ENCODE measurements around the gene ENTREP3. TPM values are rescaled to one million over a fixed set of nuclear protein-coding genes. Genes with fewer than 3 reads are reported as not detected.
A peak's percentile ranks its signal among the peaks of the same experiment; 100 is the strongest.
"Not testable (repeated sequence)": the region's sequence is repeated elsewhere in the genome, so short reads cannot be mapped to it uniquely, and the experiment has no call there.

Gene ENTREP3
- polyA plus RNA-seq, 1 donor = 19.4 TPM

DNA sequence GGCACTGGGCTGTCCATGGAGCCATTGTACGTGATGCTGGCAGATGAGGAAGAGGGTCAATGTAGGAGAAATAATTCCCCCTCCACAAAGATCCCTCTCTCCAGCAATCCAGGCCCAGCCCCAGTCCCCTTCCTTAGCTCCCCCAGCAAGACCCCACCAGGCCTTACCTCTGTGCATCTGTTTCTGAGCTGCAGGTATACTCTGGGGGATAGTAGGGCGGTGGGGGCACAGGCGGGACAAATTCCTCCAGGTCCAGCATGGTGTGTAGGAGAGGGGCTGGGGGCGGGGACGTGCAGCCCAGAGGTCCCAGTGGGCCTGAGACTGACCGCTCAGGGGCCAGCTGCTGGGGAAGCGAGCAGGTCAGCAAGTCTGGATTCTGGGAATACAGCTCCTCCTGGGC, 3.7 kb downstream of the ENTREP3 start:
- Histone ChIP-seq H3K27ac (ENCODE audit: low read length) (no peak overlapping the region), H3K36me3 (ENCODE audit: control insufficient read depth, insufficient read depth, low read length) (peaks cover 14% of the 10 kb centered on the region), H3K4me3 (ENCODE audit: low read length) (no peak overlapping the region), H3K4me1 (ENCODE audit: control insufficient read depth, insufficient read depth, low read length) (peaks cover 18% of the 10 kb centered on the region), H3K27me3 (ENCODE audit: control insufficient read depth, insufficient read depth, low read length) (no peaks in the 10 kb centered on the region), H3K9me3 (ENCODE audit: control insufficient read depth, low read depth, low read length) (no peaks in the 10 kb centered on the region)
- no CpG with 5 or more reads among the region's 7 CpGs for WGBS (ENCODE audit: insufficient coverage, low lambda C conversion rate)
- no peak for DNase-seq

DNA sequence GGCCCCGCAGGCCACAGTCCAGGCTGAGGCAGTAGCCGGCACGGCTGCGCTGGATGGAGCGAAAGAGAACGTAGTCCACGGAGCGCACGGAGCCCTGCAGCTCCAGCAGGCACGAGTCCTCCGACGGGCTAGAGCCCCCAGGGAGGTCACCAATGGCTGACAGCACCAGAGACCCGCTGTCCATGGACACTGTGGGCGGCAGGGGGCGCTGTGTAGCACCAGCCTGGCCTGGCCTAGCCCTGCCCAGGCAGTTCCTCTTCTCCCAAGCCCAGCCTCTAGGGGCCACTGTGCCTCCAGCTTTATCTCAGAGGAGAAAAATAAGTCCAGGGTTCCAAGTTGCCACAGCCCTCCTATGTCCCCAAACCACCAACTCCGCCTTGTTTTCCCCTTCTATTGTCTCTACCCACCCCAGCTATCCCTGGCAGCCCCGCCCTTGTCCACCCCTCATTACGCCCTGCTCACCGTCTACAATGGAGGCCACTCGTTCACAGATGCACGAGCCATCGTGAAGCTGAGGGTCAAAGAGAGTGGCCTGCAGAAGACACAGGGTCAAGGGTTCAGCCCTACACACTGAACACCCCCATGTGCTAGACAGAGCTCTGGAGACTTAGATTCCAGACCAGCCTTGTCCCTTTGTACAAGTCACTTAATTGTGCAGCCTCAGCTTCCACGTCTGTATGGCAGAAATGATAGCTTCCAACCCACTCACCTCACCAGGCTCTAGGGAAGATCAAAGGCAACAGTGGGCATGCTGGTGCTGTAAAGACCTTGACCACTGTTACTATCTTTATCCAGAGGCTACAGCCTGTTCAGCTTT, 4.4 kb downstream of the ENTREP3 start:
- H3K9me3 ChIP-seq (ENCODE audit: control insufficient read depth, low read depth, low read length) = no peaks in the 10 kb centered on the region
- peaks cover 13% of the 10 kb centered on the region for H3K4me1 ChIP-seq (ENCODE audit: control insufficient read depth, insufficient read depth, low read length)
- peak; percentile 86 to 92 for DNase-seq
- no CpG with 5 or more reads among the region's 23 CpGs for WGBS (ENCODE audit: insufficient coverage, low lambda C conversion rate)
- H3K27me3 ChIP-seq (ENCODE audit: control insufficient read depth, insufficient read depth, low read length) = no peaks in the 10 kb centered on the region
- H3K4me3 ChIP-seq (ENCODE audit: low read length) = peak overlapping the region; percentile 55
- no peak overlapping the region for H3K27ac ChIP-seq (ENCODE audit: low read length)
- H3K36me3 ChIP-seq (ENCODE audit: control insufficient read depth, insufficient read depth, low read length) = peaks cover 14% of the 10 kb centered on the region

DNA sequence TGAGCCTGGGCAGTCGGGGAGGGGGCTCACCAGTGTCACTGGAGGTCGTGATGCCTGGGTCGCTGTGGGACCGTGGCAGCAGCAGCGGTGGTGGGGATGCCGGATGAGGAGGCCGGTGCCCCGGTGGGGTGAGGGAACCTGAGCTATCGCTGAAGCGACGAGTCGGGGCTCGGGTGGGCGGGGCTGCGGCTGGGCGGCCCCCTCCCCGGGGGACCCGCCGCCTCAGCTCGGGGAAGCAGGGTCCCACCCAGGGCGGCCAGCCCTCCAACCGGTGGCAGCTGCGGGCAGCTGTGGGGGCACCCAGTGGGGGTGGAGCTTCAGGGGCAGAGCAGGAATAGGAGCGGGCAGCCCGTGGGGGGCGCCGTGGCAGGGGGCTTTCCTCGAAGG, 5.0 kb downstream of the ENTREP3 start:
- no CpG with 5 or more reads among the region's 28 CpGs for WGBS (ENCODE audit: insufficient coverage, low lambda C conversion rate)

GRCh38 chr1:155247667-155248553, 7.4 kb downstream of the ENTREP3 start:
- WGBS (ENCODE audit: insufficient coverage, low lambda C conversion rate) = no CpG with 5 or more reads among the region's 26 CpGs
- Histone ChIP-seq H3K27me3 (ENCODE audit: control insufficient read depth, insufficient read depth, low read length) (no peaks in the 10 kb centered on the region), H3K27ac (ENCODE audit: low read length) (no peak overlapping the region), H3K4me1 (ENCODE audit: control insufficient read depth, insufficient read depth, low read length) (peaks cover 13% of the 10 kb centered on the region), H3K4me3 (ENCODE audit: low read length) (no peak overlapping the region), H3K36me3 (ENCODE audit: control insufficient read depth, insufficient read depth, low read length) (peaks cover 14% of the 10 kb centered on the region), H3K9me3 (ENCODE audit: control insufficient read depth, low read depth, low read length) (peaks cover 4% of the 10 kb centered on the region)
- DNase-seq = no peak

More for the DNA sequence above, 5.0 kb downstream of the ENTREP3 start:
- peaks cover 14% of the 10 kb centered on the region for H3K36me3 ChIP-seq (ENCODE audit: control insufficient read depth, insufficient read depth, low read length)
- DNase-seq = no peak
- no peaks in the 10 kb centered on the region for H3K9me3 ChIP-seq (ENCODE audit: control insufficient read depth, low read depth, low read length)
- peak overlapping the region; percentile 55 for H3K4me3 ChIP-seq (ENCODE audit: low read length)
- no peaks in the 10 kb centered on the region for H3K27me3 ChIP-seq (ENCODE audit: control insufficient read depth, insufficient read depth, low read length)
- H3K4me1 ChIP-seq (ENCODE audit: control insufficient read depth, insufficient read depth, low read length) = peaks cover 15% of the 10 kb centered on the region
- H3K27ac ChIP-seq (ENCODE audit: low read length) = no peak overlapping the region

GRCh38 chr1:155246796-155247195, 8.5 kb downstream of the ENTREP3 start:
- H3K4me3 ChIP-seq (ENCODE audit: low read length); H3K27ac ChIP-seq (ENCODE audit: low read length); H3K27me3 ChIP-seq (ENCODE audit: control insufficient read depth, insufficient read depth, low read length); DNase-seq; H3K9me3 ChIP-seq (ENCODE audit: control insufficient read depth, low read depth, low read length): not testable (repeated sequence)
- H3K4me1 ChIP-seq (ENCODE audit: control insufficient read depth, insufficient read depth, low read length) = peaks cover 13% of the 10 kb centered on the region
- H3K36me3 ChIP-seq (ENCODE audit: control insufficient read depth, insufficient read depth, low read length) = peaks cover 14% of the 10 kb centered on the region
- 100% methylated on average over 2 of the region's 3 CpGs for WGBS (ENCODE audit: insufficient coverage, low lambda C conversion rate)

GRCh38 chr1:155245163-155245524, 10.1 kb downstream of the ENTREP3 start:
- peaks cover 7% of the 10 kb centered on the region for H3K4me1 ChIP-seq (ENCODE audit: control insufficient read depth, insufficient read depth, low read length)
- peaks cover 4% of the 10 kb centered on the region for H3K9me3 ChIP-seq (ENCODE audit: control insufficient read depth, low read depth, low read length)
- WGBS (ENCODE audit: insufficient coverage, low lambda C conversion rate) = no CpG with 5 or more reads among the region's 8 CpGs
- H3K4me3 ChIP-seq (ENCODE audit: low read length) = peak overlapping the region; percentile 75
- DNase-seq = no peak
- H3K27ac ChIP-seq (ENCODE audit: low read length) = peak overlapping the region; percentile 90
- no peaks in the 10 kb centered on the region for H3K27me3 ChIP-seq (ENCODE audit: control insufficient read depth, insufficient read depth, low read length)
- peaks cover 14% of the 10 kb centered on the region for H3K36me3 ChIP-seq (ENCODE audit: control insufficient read depth, insufficient read depth, low read length)

DNA sequence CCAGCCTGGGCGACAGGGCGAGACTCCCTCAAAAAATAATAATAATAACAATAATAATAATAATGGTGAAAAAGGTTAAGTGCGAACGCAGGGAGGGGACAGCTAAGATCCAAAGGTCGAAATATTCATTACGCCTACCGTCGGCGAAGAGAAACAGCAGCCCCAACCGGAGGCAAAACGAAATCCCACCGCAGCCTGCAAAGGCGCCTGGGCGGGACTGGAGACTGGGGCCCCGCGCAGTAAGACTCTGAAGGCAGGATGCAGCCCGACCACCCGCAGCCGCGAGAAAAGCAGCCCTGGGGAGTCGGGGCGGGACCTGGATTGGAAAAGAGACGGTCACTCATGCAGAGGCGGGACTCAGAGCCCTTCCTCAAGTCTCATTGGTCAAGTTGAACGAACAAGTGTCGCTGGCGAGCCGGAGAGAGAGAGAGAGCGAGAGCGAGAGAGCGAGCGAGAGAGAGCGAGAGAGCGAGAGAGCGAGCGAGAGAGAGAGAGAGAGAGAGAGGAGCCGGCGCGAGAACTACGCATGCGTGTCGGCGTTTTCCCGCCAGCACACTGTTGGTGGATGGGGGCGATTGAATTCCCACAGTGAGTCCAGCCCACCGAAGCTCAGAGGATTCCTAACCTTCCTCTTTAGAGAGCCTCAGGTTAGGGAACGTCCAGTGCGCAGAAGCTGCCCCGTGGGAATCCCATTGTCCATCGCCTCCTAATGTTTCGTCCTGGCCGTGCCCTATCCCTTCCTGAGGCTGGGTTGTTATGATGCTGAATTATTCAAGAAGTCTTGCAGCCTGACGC, 10.7 kb downstream of the ENTREP3 start:
- Histone ChIP-seq H3K27me3 (ENCODE audit: control insufficient read depth, insufficient read depth, low read length) (no peaks in the 10 kb centered on the region), H3K4me1 (ENCODE audit: control insufficient read depth, insufficient read depth, low read length) (peaks cover 7% of the 10 kb centered on the region), H3K36me3 (ENCODE audit: control insufficient read depth, insufficient read depth, low read length) (peaks cover 18% of the 10 kb centered on the region), H3K27ac (ENCODE audit: low read length) (peak overlapping the region; percentile 90), H3K4me3 (ENCODE audit: low read length) (peak overlapping the region; percentile 75), H3K9me3 (ENCODE audit: control insufficient read depth, low read depth, low read length) (peaks cover 4% of the 10 kb centered on the region)
- WGBS (ENCODE audit: insufficient coverage, low lambda C conversion rate) = no CpG with 5 or more reads among the region's 53 CpGs
- DNase-seq = peak; percentile 96 to 98

- Histone ChIP-seq H3K27me3 (ENCODE audit: control insufficient read depth, insufficient read depth, low read length) (no peaks in the 10 kb centered on the region), H3K4me1 (ENCODE audit: control insufficient read depth, insufficient read depth, low read length) (peaks cover 7% of the 10 kb centered on the region), H3K4me3 (ENCODE audit: low read length) (no peak overlapping the region), H3K9me3 (ENCODE audit: control insufficient read depth, low read depth, low read length) (peaks cover 4% of the 10 kb centered on the region), H3K27ac (ENCODE audit: low read length) (no peak overlapping the region), H3K36me3 (ENCODE audit: control insufficient read depth, insufficient read depth, low read length) (peaks cover 19% of the 10 kb centered on the region)
- no CpG with 5 or more reads among the region's 3 CpGs for WGBS (ENCODE audit: insufficient coverage, low lambda C conversion rate)
- DNase-seq = no peak
Observed at GRCh38 chr1:155242805-155243358, 12.4 kb downstream of the ENTREP3 start.

DNA sequence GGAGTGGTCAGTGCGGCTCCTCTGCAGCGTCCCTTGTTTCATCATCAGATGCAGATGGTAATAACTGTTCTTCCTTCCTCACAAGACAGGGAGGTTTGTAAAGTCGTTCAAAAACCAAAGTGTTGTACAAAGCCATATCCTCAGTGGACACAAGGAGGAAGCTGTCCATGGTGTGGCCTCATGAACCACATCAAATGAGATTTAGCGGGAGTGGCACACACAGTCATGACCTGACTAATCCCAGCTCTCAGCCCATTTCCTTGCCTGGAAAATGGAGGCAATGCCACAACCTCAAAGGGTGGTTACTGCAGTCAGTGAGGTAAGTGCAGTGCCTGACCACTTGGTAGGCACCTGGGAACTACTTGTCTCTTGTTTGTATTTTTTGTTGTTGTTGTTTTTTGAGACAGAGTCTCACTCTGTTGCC, 13.4 kb downstream of the ENTREP3 start:
- no peak overlapping the region for H3K4me3 ChIP-seq (ENCODE audit: low read length)
- no peaks in the 10 kb centered on the region for H3K27me3 ChIP-seq (ENCODE audit: control insufficient read depth, insufficient read depth, low read length)
- no peak overlapping the region for H3K27ac ChIP-seq (ENCODE audit: low read length)
- no peak for DNase-seq
- H3K36me3 ChIP-seq (ENCODE audit: control insufficient read depth, insufficient read depth, low read length) = peaks cover 16% of the 10 kb centered on the region
- H3K4me1 ChIP-seq (ENCODE audit: control insufficient read depth, insufficient read depth, low read length) = peaks cover 7% of the 10 kb centered on the region
- peaks cover 4% of the 10 kb centered on the region for H3K9me3 ChIP-seq (ENCODE audit: control insufficient read depth, low read depth, low read length)
- WGBS (ENCODE audit: insufficient coverage, low lambda C conversion rate) = no CpG with 5 or more reads among the region's 4 CpGs

All from large intestine (tissue), 3 donors.